HG03159 (cell line): ENCODE data around the gene TEX51.

Experiments used
- ATAC-seq: cut with Tn5 transposase; IDR thresholded peaks from one replicate; pipeline ENCODE4 v1.9.1; 2021; ENCODE audit warnings: mild to moderate bottlenecking, moderate library complexity; ENCODE audit not compliant: unreplicated experiment

The TEX51 gene

DNA sequence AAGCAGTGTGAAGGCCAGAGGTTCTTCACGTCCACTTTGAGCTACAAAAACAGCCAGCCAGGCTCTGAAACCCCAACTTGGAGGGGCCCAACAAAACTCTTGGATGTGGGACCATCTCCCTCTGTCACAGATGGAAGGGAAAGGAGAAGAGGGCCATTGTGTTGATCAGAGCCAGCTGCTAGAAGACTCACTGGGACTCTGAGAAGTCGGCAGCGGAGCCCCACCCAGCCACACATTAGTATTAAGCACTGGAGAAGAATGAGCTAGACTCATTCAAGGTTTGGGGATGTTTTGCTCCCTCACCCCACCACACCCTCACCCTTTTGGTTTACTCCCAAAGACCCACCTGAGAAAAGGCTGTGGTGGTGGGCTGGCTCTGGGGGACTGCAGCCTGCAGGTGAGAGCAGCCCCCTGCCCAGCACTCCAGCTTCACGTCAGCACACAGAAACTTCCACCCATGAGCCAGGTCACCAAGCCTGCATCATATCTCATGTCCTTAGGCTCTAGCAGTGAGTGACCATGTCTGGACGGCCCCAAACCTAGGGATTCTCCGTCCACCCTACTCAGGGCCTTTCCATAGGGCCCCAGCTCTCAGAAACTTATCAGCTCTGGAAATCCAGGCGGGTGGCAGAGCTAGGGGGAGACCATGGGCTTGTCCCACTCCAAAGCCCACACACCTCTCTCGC, 12.6 kb downstream of the TEX51 start:
- no peak for ATAC-seq

DNA sequence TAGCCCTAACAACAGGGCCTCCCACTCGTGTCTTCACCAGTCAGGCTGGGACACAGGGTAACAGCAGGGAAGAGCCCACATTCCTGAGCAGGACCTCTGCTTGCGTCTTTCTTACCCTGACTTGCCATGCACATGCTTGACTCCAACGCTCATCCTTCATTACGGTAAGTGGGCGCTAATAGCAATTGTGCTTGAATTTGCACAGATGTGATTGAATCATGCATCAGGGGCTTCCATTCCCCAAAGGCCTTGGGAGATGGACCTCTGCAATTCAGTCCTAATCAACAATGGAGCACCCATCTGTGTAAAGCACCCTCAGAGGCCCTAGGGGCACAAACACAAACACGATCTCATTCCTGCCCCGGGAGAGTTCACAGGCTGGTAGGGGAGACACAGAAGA, 13.5 kb downstream of the TEX51 start:
- no peak for ATAC-seq

DNA sequence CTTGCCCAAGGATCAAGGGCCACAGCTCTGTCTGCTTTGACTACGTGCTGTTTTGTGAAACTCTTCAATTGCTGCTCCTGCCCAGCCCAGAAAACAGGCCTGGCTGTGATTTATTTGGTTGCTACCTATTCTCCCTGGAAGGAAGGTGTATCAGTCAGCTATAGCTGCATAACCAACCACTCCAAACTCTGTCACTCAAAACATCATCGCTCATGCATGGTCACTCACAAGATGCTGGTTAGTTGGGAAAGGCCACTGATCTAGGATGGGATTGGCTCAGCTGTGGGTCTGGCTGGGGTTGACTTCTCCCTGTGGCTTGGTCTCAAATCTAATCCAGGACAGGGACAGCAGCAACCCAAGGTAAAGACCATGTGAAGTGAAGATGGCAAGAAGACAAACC, 14.6 kb downstream of the TEX51 start:
- ATAC-seq: no peak

DNA sequence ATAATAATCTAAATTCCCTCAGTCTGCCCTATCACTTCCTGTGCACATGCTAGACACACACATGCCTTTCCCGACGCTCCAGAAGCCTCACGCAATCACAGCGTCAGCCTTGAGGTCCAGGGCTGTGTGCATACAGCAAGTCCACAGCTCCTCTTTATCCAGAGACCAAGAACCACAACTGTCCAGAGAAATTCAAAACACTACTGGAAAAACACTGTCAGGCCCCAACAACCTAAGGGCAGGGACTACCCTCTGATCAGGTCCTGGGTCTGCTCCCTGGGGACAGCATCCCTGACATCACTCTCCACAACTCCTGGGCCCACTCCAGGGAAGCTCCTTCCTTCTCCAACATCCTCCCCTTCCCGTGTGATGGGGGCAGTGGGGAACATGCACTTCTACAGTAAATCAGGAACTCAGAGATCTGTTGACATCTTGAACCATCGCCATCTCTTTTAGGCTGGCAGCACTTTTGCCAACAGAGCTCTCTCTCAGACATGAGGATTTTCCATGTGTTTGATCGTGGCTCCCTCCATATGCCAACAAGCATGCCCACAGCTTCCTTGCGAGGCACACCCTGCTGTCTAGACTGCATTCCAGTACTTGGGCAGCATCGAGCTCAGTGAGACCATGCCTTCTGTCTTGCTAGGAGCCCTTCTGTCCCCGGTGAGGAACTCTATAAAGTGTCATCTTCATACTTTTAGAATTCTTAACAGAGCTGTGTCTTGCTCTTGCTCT, 15.4 kb downstream of the TEX51 start:
- no peak for ATAC-seq

DNA sequence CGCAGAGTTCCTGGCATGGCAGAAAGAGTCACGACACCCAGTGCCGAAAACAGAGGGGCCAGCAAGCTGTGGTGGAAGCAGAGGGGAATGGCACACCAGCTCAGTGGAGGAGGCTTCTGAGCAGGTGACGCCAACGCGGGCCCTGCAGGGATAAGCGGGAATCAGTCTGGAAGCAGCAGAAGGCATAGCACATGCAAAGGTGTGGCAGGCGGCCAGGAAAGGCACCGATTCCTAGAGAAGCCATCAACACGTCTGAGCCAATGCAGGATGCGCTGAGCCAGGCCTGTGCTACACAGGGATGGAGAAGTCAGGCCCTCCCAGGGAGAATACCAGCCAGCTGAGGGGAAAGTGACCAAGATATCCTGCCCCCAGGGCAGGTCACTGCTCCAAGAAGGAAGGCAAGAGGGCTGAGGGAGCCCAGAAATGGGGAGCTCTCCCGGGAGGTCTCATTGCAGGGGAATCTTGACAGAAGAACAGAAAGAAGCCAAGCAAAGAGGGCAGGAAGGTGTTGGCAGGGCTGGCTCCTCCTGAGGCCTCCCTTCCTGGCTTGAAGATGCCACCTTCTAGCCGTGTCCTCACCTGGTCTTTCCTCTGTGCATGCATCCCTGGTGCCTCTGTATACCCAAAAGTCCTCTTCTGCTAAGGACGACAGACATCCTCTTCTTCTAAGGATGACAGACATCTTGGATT, 16.3 kb downstream of the TEX51 start:
- ATAC-seq: no peak

DNA sequence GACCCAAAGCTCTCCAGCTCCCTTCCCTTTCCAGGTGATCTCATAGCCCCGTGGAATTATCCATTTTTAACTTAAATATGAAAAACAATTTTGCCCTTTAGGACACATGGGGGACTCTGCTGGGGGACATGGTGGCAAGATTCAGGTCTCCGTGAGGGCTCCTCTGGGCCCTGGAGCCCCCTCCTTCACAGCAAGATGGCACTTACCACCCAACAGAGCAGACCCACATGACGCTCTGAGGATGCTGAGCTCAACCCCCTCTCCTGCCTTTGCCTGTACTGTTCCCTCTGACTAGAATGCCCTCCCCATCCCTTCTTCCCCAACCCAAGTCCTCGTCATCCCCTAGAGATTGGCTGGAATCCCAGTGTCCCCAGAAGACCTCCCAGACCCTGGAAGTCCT, 17.2 kb downstream of the TEX51 start:
- ATAC-seq: no peak

DNA sequence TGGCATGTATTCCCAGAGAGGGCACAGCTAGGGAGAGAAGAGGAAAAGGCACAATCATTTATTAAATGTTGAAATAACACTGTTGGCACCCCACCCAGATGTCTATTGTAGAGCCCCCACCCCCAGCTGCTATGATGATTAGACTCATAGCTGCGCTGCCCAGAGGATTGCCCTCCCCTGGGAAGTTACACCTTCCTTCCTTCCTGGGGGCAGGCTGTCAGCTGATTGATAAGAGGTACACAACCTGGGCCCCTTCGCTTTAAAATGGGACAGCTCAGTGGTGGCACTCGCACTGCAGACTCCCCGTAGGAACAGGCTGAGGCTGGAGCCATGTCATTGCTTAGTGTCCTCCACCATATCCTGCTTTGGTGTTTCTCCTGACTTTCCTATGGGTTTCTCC, 18.1 kb downstream of the TEX51 start:
- ATAC-seq: no peak

DNA sequence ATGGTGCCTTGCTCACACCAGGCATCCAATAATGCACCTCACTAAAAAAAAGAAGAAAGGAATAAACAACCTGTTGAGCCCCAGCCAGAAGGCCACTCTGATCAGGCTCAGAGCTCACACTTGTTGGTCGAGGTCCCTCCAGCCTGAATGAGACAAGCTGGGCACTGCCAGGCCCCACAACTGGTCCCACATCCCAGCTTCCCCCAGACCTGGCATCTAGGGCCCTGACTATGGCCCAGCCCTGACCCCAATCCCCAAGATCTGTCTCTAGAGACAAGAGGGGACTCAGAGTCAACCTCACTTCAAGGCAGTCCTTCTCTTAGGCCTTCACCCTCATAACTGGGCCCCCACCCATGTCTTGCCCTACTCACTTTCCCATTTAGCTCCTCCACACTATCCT, 22.4 kb downstream of the TEX51 start:
- no peak for ATAC-seq

DNA sequence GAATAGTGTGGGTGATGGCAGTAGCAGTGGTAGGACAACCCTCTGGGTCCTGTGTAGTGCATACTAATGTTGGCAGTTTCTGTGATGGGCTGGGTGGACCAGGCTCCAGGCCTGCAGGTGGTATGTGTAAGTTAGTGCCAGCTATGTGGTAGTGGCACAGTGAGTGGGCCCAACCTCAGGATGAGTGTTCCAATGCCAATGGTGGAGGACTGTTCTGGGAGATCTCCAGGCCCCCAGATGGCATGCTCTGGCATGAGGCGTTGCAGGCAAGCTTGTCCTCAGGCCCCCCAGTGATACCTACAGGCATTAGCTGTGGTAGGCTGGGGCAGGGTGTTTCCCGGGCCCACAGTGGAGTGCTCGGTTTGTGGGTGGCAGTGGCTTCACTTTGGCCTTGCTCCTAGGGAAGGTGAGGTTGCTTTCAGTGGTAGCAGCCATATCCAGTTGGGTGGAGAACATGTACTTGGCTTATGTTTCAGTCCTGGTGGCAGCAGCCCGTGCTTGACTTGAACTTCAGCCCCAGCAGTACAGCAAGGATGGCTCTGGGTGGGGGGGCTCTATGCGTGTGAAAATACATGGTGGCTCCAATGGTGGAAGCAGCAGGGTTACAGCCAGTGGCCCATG, 32.4 kb downstream of the TEX51 start:
- no peak for ATAC-seq

DNA sequence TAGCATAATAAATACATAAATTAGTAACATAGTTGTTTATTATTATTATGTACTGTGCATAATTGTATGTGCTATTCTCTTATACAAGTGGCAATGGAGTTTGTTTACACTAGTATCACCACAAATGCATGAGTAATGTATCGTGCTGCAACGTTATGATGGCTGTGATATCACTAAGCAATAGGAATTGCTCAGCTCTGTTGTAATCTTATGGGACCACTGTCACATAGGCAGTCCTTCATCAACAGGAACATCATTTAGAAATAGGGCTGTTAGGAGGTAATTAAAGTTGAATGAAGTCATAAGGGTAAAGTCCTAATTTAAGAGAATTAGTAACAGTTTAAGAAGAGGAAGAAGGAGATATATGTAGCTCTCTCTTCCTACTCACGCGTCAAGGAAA, 33.8 kb downstream of the TEX51 start:
- ATAC-seq: no peak

DNA sequence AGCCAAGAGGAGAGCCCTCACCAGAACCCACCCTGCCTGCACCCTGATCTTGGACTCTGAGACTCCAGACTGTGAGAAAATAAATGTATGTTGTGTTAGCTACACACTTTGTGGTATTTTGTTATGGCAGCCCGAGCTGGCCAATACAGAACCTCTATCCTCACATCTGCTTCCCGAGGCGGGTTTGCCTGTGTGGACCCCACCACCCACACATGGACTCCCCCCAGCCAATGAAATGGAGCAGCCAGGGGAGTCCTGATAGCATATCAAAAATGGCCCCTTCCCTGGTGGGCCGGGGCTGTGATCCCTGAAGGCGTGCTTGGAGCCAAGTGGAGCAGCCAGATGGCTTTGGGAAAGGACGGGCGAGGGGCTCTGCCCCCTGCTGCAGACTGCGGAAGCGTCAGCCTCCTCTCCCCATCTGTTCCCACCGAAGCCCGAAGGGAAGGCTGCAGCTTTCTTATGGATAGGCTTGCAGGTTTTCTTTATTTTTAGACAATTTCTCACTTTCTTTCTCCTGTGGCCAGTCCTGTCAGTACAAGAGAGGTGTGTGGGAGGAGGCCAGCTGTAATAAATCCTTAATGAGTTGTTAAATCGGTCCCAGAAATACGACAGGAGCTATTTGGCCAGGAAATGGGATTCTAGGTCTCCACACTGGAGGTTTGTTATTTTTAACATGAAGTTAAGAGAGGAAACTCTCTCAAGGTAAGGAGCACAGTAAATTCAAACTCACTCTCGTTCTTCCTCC, 34.4 kb downstream of the TEX51 start:
- ATAC-seq: no peak

DNA sequence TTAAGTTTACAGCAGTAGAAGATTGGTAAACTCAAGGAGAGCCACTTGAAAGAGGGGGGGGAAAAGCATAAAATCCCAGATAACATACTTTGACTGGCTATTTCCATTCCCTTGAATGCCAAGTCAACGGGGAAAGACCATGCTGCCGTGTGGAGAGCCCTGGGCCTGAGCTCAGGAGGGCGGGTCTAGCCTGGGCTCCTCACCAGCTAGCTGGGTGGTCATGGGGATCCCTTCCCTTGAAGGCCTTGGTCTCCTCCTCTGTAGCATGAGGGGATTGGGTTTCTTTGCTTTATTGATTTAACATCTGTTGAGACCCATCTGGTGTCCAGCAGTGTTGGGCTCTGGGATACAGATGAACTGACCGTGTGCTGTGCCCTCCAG, 35.0 kb downstream of the TEX51 start:
- ATAC-seq: no peak

DNA sequence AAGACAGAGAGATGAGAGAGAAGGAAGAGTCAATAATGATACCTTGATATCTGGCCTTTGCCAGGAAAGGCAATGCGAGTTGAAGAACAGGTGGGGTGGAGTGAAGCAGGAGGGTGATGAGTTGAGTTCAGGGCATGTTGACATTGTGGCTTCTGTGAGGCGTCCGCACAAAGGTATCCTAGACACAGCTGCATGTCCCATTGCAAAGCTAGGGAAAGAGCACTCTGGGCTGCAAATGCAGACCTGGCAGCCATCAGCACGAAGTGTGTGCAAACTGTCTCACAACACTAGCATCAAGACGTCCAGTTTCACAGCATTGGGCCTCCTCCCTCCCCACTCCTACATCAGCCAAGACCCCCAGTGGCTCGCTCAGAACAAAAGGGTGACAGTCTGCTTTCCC, 36.1 kb downstream of the TEX51 start:
- no peak for ATAC-seq

DNA sequence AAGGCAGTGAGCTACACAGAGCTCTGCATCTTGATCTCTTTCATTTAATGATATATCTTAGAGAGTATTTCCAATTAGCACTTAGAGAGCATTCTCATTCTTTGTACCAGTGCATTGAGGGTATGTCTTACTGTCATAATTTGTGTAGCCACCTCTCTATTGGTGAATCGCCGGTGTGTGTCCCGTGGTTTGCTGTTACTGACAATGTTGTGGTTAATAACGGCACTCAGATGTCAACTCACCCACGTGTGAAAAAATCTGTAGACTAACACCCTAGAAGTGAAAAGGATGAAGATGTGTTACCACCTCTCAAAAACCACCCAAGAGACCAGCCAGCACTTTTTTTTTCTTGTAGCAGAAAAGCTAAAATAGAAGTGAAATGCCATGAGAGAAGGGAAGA, 37.1 kb downstream of the TEX51 start:
- ATAC-seq: no peak

DNA sequence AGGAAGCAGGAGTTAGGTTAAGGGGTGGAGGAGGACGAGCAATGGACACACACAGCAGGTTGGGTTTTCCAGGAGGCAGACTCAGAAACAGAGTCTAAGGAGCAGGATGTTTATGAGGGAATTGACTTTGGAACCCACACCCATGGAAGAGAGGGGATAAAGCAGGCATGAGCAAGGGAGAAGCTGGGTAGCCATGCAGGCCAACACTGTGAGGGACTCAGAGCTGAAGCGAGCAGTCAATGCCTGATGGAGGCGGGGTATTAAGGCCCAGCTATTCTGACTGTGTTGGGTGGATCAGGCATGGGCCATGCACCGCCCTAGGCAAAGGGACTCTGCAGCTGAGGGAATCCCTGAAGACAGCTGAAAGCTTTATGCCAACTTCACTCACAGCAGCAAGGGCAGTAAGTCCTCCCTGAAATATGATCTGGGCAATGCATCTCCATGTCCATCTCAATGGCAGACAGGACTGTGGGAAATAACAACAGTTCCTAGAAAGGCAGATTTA, 37.6 kb downstream of the TEX51 start:
- ATAC-seq: no peak

DNA sequence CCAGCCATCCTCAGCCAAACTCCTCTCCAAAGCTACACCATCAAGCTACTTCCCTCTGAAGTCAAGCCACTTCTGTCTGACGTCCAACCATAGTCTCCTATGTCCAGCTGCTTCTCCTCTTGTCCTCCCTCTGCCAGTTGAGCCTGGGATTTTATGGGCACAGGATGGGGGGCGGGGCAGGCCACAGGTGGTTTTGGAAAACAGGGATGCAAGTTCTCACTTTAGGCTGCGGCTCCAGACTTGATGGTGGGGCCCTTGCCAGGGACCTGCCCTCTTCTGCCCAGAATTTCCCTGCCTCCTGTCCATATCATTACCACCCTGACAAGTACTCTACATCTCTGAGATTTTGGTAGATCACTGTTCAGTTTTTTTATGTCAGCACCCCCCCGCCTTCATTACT, 41.6 kb downstream of the TEX51 start:
- ATAC-seq: no peak

DNA sequence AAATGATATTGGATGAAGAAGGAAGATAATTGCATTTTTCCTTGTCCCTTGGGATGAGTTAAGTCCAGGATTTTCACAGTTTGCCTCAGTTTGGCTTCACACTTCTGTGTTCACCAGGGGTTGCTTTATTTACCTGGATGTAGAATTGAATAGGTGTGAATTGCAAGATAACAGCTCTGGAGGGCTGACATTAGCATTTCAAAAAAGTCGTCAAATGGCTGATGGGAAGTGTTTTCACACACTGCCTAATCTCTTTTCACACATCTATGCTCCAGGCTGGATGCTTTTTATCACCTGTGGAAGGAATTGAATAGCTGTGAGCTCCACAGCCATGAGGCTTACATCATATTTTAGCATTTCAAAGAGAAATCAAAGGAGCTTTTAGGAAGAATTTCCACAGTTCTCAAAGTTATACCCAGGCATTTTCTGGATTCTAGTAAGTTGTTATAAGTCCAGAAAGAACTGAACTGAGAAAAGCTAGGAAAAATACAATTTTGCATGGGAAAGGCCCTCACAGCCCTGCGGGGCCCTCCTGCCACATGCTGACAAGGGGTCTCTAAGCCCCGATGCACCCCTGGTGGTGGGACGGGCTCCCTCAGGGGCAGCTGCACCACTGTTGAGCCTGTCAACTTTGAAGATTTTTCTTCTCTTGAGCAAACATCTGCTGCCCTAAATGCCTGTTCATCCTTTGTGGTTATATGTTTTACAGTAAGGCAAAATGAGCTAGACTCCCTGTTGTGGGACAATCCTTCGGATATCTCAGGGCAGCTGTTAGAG, 43.9 kb downstream of the TEX51 start:
- ATAC-seq: no peak

DNA sequence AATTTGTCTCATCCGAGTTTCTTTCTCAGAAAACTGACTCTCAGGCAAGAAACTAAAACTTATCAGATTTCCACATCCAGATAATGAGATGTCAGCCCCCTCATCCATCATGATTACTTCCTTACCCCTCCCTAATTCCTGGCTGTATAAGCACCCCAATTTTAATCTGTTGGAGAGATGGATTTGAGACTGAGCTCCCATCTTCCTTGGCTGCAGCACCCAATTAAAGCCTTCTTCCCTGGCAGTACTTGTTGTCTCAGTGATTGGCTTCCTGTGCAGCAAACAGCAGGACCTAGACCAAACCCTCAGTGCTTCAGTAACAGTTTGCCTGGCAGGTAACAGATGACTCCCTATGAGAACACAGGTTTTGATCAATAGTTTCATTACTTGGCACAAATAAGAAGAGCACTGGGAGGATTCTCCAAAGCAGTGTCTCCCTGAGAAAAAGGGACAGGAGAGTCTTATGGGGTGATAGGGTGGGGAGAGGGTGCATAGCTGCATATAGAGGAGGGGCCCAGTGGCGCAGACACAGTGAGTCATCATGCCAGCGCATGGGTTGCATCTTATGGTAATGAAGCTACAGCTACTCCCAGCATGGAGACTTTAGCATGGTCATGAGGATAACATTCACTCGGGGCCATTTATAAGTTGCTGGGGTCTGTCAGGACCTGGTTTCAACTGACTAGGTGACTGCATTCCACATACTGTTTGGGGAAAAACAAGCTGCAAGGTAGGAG, 45.1 kb downstream of the TEX51 start:
- no peak for ATAC-seq

DNA sequence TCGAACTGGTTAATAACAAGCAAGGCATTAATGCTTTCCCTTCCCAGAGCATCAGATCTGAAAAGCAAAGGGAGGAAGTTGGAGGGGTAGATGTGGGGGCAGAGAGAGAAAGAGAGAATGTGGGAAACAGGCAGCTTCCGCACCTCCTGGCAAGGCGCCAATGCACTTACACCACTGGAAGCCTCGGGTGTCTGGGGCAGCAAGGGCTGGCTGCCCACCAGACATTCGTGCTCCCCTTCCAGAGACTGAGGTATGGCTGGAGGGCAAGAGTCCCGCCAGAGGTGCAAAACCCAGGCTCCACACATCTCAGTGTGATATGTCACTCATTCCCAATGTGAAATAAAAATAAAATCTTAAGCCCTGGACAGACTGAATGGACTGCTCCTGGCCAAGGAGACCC, 46.4 kb downstream of the TEX51 start:
- ATAC-seq: no peak
